ENCODE results near the gene OSMR.

The OSMR gene

GRCh38 chr5:38879078-38879460 is 33.3 kb downstream of the OSMR start:
- H3K27me3 ChIP-seq (ENCODE audit: insufficient read depth, low read length, poor library complexity), result no peaks in the 10 kb centered on the region

GRCh38 chr5:38883842-38884241 is 38.0 kb downstream of the OSMR start:
- Histone ChIP-seq H3K36me3 (ENCODE audit: insufficient read depth, low read length) (no peaks in the 10 kb centered on the region), H3K27ac (ENCODE audit: low read length) (no peak overlapping the region), H2AFZ (ENCODE audit: low read depth, low read length) (no peak overlapping the region), H3K9ac (ENCODE audit: low read depth, low read length) (no peak overlapping the region), H3K4me3 (ENCODE audit: low read depth in 1 of 2, low read length in 2 of 2) (no peak overlapping the region), H3K4me1 (ENCODE audit: insufficient read depth, low read length) (no peaks in the 10 kb centered on the region), H3K4me2 (ENCODE audit: insufficient read depth, low read length) (no peak overlapping the region), H3K9me3 (ENCODE audit: insufficient read depth, low read length, severe bottlenecking) (no peaks in the 10 kb centered on the region), H3K79me2 (ENCODE audit: insufficient read depth, low read length) (no peaks in the 10 kb centered on the region), H3K27me3 (ENCODE audit: insufficient read depth, low read length, poor library complexity) (peaks cover 4% of the 10 kb centered on the region), H4K20me1 (ENCODE audit: insufficient read depth, low read length) (no peaks in the 10 kb centered on the region)
- DNase-seq (no peak), ATAC-seq (ENCODE audit: insufficient read depth, low read depth) (no peak)
- TF ChIP-seq EZH2 (IDR thresholded peaks at IDR 0.05; ENCODE audit: borderline replicate concordance, low read depth, low read length, severe bottlenecking) (no peak), CTCF (IDR thresholded peaks at IDR 0.05; ENCODE audit: borderline replicate concordance, extremely low read depth, low read length, poor library complexity, severe bottlenecking) (no peak)

More at GRCh38 chr5:38879078-38879460, 33.3 kb downstream of the OSMR start:
- H3K4me1 ChIP-seq (ENCODE audit: insufficient read depth, low read length), result no peaks in the 10 kb centered on the region
- DNase-seq (no peak), ATAC-seq (ENCODE audit: insufficient read depth, low read depth) (no peak)
- no peaks in the 10 kb centered on the region for H3K9me3 ChIP-seq (ENCODE audit: insufficient read depth, low read length, severe bottlenecking)
- H4K20me1 ChIP-seq (ENCODE audit: insufficient read depth, low read length), result no peaks in the 10 kb centered on the region
- H3K27ac ChIP-seq (ENCODE audit: low read length), result no peak overlapping the region
- H3K4me2 ChIP-seq (ENCODE audit: insufficient read depth, low read length), result no peak overlapping the region
- no peak for TF ChIP-seq EZH2 (IDR thresholded peaks at IDR 0.05; ENCODE audit: borderline replicate concordance, low read depth, low read length, severe bottlenecking)
- TF ChIP-seq CTCF (IDR thresholded peaks at IDR 0.05; ENCODE audit: borderline replicate concordance, extremely low read depth, low read length, poor library complexity, severe bottlenecking), result no peak
- H3K36me3 ChIP-seq (ENCODE audit: insufficient read depth, low read length), result no peaks in the 10 kb centered on the region
- H3K9ac ChIP-seq (ENCODE audit: low read depth, low read length), result no peak overlapping the region
- H3K79me2 ChIP-seq (ENCODE audit: insufficient read depth, low read length), result no peaks in the 10 kb centered on the region
- H3K4me3 ChIP-seq (ENCODE audit: low read depth in 1 of 2, low read length in 2 of 2), result no peak overlapping the region
- H2AFZ ChIP-seq (ENCODE audit: low read depth, low read length), result no peak overlapping the region

DNA sequence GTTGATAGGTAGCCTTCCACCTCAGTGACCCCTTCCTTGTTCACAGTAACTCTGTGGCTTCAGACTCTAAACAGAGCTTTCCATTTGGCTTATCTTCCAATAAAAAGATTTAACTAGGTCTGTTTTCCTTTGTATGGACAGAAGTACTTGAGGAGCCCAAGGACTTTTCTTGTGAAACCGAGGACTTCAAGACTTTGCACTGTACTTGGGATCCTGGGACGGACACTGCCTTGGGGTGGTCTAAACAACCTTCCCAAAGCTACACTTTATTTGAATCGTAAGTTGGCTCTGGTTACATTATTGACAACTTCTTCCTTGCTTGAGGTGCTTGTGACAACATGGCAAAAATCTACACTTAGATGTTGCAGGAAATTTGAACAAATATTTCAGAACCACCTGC is 39.4 kb downstream of the OSMR start:
- no peaks in the 10 kb centered on the region for H3K9me3 ChIP-seq (ENCODE audit: insufficient read depth, low read length, severe bottlenecking)

More for the DNA sequence above, 39.4 kb downstream of the OSMR start:
- DNase-seq, result no peak
- no peaks in the 10 kb centered on the region for H4K20me1 ChIP-seq (ENCODE audit: insufficient read depth, low read length)
- no peak overlapping the region for H2AFZ ChIP-seq (ENCODE audit: low read depth, low read length)
- no peak overlapping the region for H3K27ac ChIP-seq (ENCODE audit: low read length)
- TF ChIP-seq CTCF (IDR thresholded peaks at IDR 0.05; ENCODE audit: borderline replicate concordance, extremely low read depth, low read length, poor library complexity, severe bottlenecking), result no peak
- TF ChIP-seq EZH2 (IDR thresholded peaks at IDR 0.05; ENCODE audit: borderline replicate concordance, low read depth, low read length, severe bottlenecking), result no peak
- H3K27me3 ChIP-seq (ENCODE audit: insufficient read depth, low read length, poor library complexity), result peaks cover 4% of the 10 kb centered on the region
- H3K4me3 ChIP-seq (ENCODE audit: low read depth in 1 of 2, low read length in 2 of 2), result no peak overlapping the region
- H3K4me1 ChIP-seq (ENCODE audit: insufficient read depth, low read length), result no peaks in the 10 kb centered on the region
- H3K79me2 ChIP-seq (ENCODE audit: insufficient read depth, low read length), result no peaks in the 10 kb centered on the region
- no peak for ATAC-seq (ENCODE audit: insufficient read depth, low read depth)
- no peak overlapping the region for H3K4me2 ChIP-seq (ENCODE audit: insufficient read depth, low read length)
- no peak overlapping the region for H3K9ac ChIP-seq (ENCODE audit: low read depth, low read length)
- H3K36me3 ChIP-seq (ENCODE audit: insufficient read depth, low read length), result no peaks in the 10 kb centered on the region

Measured in DND-41 (cell line).